Uterus (tissue), 2 donors: Measurements from ENCODE around the gene HTR1D.

ENCODE experiments used
- POLR2A ChIP-seq, 2 donors: fragments of 450-650 bp; IDR thresholded peaks; one replicate each; pipeline ENCODE4 v1.6.1; 2016; ENCODE audit warnings: antibody characterized with exemption in 2 of 2, mild to moderate bottlenecking in 1 of 2, moderate library complexity in 1 of 2
- TF ChIP-seq, protein P1 (sequence below), 4 experiments: fragments of 200-600 bp in 2 of 4; fragments of 450-650 bp in 2 of 4; sonication (generic) in 2 of 4; IDR thresholded peaks; one replicate each; pipeline ENCODE4 v1.5.1; 2016 to 2019; ENCODE audit warnings: antibody characterized with exemption in 4 of 4, mild to moderate bottlenecking in 2 of 4, moderate library complexity in 1 of 4

- TF ChIP-seq, protein P1, sequence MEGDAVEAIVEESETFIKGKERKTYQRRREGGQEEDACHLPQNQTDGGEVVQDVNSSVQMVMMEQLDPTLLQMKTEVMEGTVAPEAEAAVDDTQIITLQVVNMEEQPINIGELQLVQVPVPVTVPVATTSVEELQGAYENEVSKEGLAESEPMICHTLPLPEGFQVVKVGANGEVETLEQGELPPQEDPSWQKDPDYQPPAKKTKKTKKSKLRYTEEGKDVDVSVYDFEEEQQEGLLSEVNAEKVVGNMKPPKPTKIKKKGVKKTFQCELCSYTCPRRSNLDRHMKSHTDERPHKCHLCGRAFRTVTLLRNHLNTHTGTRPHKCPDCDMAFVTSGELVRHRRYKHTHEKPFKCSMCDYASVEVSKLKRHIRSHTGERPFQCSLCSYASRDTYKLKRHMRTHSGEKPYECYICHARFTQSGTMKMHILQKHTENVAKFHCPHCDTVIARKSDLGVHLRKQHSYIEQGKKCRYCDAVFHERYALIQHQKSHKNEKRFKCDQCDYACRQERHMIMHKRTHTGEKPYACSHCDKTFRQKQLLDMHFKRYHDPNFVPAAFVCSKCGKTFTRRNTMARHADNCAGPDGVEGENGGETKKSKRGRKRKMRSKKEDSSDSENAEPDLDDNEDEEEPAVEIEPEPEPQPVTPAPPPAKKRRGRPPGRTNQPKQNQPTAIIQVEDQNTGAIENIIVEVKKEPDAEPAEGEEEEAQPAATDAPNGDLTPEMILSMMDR (IDR thresholded peaks at IDR 0.05): no peak
- no peak for TF ChIP-seq POLR2A (IDR thresholded peaks at IDR 0.05)
Observed at GRCh38 chr1:23251812-23252211, 34.5 kb upstream of the HTR1D start.
